Lung (tissue), 12 donors: ENCODE results near the gene NAE1. TPM values are rescaled to one million over a fixed set of nuclear protein-coding genes. Genes with fewer than 3 reads are reported as not detected.

ENCODE experiments used
- ATAC-seq: fragments of 200-7000 bp; cut with Tn5 transposase; one replicate; pipeline ENCODE4 v1.9.1; 2020; ENCODE audit warnings: moderate number of reproducible peaks; ENCODE audit not compliant: insufficient read depth, low FRiP score
- DNase-seq, 3 donors: peaks; one replicate each; pipeline ENCODE4 v3.0.0-alpha.2; 2013 to 2017
- H3K27ac ChIP-seq, 2 donors: one replicate each; pipeline ENCODE4 v1.5.1; 2013; ENCODE audit warnings: mild to moderate bottlenecking in 2 of 2, moderate library complexity in 2 of 2, control low read depth in 1 of 2, inconsistent platforms in 1 of 2, low read depth in 1 of 2, low read length in 1 of 2
- H3K27me3 ChIP-seq, 3 donors: one replicate each; pipeline ENCODE4 v1.5.1; 2013; ENCODE audit warnings: low read length in 2 of 3; ENCODE audit not compliant: control insufficient read depth in 3 of 3, insufficient read depth in 3 of 3
- H3K36me3 ChIP-seq, 4 donors: one replicate each; pipeline ENCODE4 v1.5.1; 2013; ENCODE audit warnings: low read length in 4 of 4, mild to moderate bottlenecking in 1 of 4, moderate library complexity in 1 of 4; ENCODE audit not compliant: control insufficient read depth in 4 of 4, insufficient read depth in 4 of 4
- H3K4me1 ChIP-seq, 5 donors: one replicate each; pipeline ENCODE4 v1.5.1; 2013; ENCODE audit warnings: low read length in 5 of 5, mild to moderate bottlenecking in 2 of 5, moderate library complexity in 1 of 5; ENCODE audit not compliant: control insufficient read depth in 5 of 5, insufficient read depth in 5 of 5
- H3K4me3 ChIP-seq: one replicate; pipeline ENCODE4 v1.5.1; 2013; ENCODE audit warnings: mild to moderate bottlenecking, control low read depth, moderate library complexity
- H3K9ac ChIP-seq, 2 donors: one replicate each; pipeline ENCODE4 v1.5.1; 2013; ENCODE audit warnings: low read length in 2 of 2, control low read depth in 1 of 2; ENCODE audit not compliant: insufficient read depth in 1 of 2
- H3K9me3 ChIP-seq, 4 donors: one replicate each; pipeline ENCODE4 v1.5.1; 2013; ENCODE audit warnings: low read length in 3 of 4, mild to moderate bottlenecking in 1 of 4, moderate library complexity in 1 of 4; ENCODE audit not compliant: control insufficient read depth in 4 of 4, insufficient read depth in 3 of 4
- WGBS, 2 donors: extraction: QIAGEN DNeasy Blood & Tissue Kit; methylation state at CpG; one replicate each; pipeline ENCODE4 v1.1.7; 2013; 5-methylcytosine and 5-hydroxymethylcytosine counted together
- polyA plus RNA-seq, 2 donors: library from polyadenylated mRNA; stranded (reverse); fragments of 200-250 nt; gene quantifications; one replicate each; pipeline ENCODE4 v1.2.1, GENCODE V29; 2013
- total RNA-seq, 2 donors: library from RNA; depleted of rRNA in 1 of 2; stranded (reverse); fragments of >200 nt in 1 of 2; gene quantifications; one replicate each; pipeline ENCODE4 v1.2.1, GENCODE V29; 2014 to 2021
- TF ChIP-seq, protein P1 (sequence below): IDR thresholded peaks from 2 replicates; pipeline ENCODE4 v1.5.1; 2012; ENCODE audit warnings: mild to moderate bottlenecking; ENCODE audit errors: control extremely low read depth, extremely low read depth
- donor health status: control.
- donor health status: control.
- donor health status: Bipolar disorder and iron deficiency.
- donor health status: healthy.
- donor health status: DM: yes; HTN: yes; CAD: no.

Gene NAE1
- total and polyA plus RNA-seq, 4 donors = 24.2 to 64.4 (median 29.1) TPM

DNA sequence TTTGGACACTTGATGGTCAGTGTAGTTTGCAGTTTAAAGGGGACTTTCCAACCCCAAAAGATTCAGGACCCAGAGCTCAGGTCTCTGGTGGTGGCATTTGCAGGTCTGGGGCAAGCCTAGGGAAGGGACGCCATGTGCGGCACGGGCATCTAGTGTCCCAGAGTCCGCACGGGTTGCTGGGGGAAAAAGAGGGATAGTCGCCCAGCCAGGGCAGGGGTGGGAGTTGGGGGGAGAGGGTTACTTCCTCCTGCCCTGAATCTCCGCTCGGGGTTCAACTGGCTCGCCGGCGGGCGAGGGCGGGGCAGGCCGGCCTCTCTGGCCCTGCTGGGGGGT, 13.2 kb upstream of the NAE1 start:
- WGBS, 2 donors = 15 to 16% methylated on average over 13 to 14 of the region's 14 CpGs
- no peak overlapping the region for H3K27ac ChIP-seq
- H3K4me3 ChIP-seq = no peak overlapping the region
- H3K9ac ChIP-seq = no peak overlapping the region
- TF ChIP-seq, protein P1, sequence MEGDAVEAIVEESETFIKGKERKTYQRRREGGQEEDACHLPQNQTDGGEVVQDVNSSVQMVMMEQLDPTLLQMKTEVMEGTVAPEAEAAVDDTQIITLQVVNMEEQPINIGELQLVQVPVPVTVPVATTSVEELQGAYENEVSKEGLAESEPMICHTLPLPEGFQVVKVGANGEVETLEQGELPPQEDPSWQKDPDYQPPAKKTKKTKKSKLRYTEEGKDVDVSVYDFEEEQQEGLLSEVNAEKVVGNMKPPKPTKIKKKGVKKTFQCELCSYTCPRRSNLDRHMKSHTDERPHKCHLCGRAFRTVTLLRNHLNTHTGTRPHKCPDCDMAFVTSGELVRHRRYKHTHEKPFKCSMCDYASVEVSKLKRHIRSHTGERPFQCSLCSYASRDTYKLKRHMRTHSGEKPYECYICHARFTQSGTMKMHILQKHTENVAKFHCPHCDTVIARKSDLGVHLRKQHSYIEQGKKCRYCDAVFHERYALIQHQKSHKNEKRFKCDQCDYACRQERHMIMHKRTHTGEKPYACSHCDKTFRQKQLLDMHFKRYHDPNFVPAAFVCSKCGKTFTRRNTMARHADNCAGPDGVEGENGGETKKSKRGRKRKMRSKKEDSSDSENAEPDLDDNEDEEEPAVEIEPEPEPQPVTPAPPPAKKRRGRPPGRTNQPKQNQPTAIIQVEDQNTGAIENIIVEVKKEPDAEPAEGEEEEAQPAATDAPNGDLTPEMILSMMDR = no peak
- DNase-seq = peak in 1 of 3 donors; percentile 18
- peaks cover 0 to 9% (median 0%) of the 10 kb centered on the region in 5 donors for H3K4me1 ChIP-seq
- no peak for ATAC-seq
- peaks cover 0 to 44% (median 35%) of the 10 kb centered on the region in 3 donors for H3K27me3 ChIP-seq
- H3K36me3 ChIP-seq = no peaks in the 10 kb centered on the region
- H3K9me3 ChIP-seq = peaks cover 0 to 3% (median 0%) of the 10 kb centered on the region in 4 donors

DNA sequence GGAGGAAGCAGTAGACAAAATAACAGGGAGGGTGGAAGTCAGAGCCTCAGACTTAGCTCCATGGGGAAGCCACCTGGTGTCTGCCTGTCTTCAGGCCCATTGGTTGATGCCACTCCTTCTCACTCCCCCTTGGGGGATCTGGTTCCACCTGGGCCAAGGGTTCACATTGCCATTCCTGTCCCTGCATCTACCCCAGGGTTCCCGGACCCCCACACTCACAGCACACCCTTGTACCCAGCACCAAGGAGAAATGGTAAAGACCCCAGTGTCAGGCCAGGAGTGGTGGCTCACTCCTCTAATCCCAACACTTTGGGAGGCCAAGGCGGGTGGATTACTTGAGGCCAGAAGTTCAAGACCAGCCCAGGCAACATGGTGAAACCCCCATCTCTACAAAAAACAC, 12.4 kb upstream of the NAE1 start:
- no peak for DNase-seq
- Histone ChIP-seq H3K27me3 (peaks cover 0 to 44% (median 35%) of the 10 kb centered on the region in 3 donors), H3K27ac (no peak overlapping the region), H3K4me1 (peaks cover 0 to 9% (median 0%) of the 10 kb centered on the region in 5 donors), H3K9ac (no peak overlapping the region), H3K4me3 (no peak overlapping the region), H3K36me3 (no peaks in the 10 kb centered on the region), H3K9me3 (peaks cover 0 to 3% (median 0%) of the 10 kb centered on the region in 4 donors)
- TF ChIP-seq, protein P1 = no peak
- ATAC-seq = no peak
- 93 to 96% methylated on average over 2 of the region's 2 CpGs for WGBS, 2 donors

DNA sequence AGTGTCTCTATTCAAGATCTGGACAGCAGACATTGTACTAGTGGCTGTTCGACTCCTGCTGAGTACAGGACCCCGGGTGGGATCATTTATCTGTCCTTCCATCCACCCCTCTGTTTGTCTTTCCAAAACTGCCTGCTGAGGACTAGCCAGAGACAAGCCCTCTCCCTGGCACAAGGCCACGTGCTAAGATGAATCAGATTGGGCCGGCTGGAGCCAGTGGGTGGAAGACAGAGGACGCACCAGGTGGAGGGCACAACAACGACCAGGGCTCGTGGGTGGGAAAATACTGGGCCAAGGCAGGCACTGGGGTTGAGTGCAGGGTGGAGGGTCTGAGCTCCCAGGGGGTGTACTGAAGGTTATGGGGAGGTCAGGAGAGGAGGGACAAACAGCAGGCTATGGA, 12.0 kb upstream of the NAE1 start:
- no peaks in the 10 kb centered on the region for H3K36me3 ChIP-seq
- 80 to 84% methylated on average over 7 of the region's 7 CpGs for WGBS, 2 donors
- no peak overlapping the region for H3K27ac ChIP-seq
- TF ChIP-seq, protein P1 = no peak
- no peak overlapping the region for H3K9ac ChIP-seq
- H3K4me3 ChIP-seq = no peak overlapping the region
- H3K27me3 ChIP-seq = peaks cover 0 to 44% (median 35%) of the 10 kb centered on the region in 3 donors
- DNase-seq (no peak), ATAC-seq (no peak)
- H3K9me3 ChIP-seq = peaks cover 0 to 3% (median 0%) of the 10 kb centered on the region in 4 donors
- H3K4me1 ChIP-seq = peaks cover 0 to 9% (median 0%) of the 10 kb centered on the region in 5 donors

DNA sequence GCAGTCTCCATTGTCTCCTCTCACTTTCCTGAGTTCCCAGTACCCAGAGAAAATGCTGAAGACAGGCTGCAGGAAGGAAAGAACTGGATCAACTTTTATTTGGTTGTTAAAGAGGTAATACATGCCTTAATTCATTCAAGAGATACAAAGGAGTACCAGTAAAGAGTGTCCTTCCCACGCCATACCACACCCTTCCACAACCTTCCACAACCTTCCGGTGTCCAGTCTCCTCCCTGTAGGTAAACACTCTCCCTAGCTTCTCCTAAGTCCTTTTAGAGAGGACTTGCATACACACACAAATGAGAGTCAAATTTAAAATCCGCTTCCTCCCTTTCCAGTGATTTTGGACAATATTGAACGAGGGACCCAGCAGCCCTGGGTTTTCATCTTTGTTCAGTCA, 10.6 kb upstream of the NAE1 start:
- 85 to 87% methylated on average over 4 of the region's 4 CpGs for WGBS, 2 donors
- ATAC-seq = no peak

More for the DNA sequence above, 10.6 kb upstream of the NAE1 start:
- Histone ChIP-seq H3K4me3 (no peak overlapping the region), H3K27ac (no peak overlapping the region), H3K36me3 (no peaks in the 10 kb centered on the region), H3K9me3 (no peaks in the 10 kb centered on the region), H3K9ac (no peak overlapping the region), H3K27me3 (peaks cover 0 to 31% (median 27%) of the 10 kb centered on the region in 3 donors), H3K4me1 (peaks cover 0 to 9% (median 0%) of the 10 kb centered on the region in 5 donors)
- TF ChIP-seq, protein P1 = no peak
- no peak for DNase-seq
